HG02678 (cell line): Measurements from ENCODE around the gene BAG3.

ENCODE experiments used
- ATAC-seq: cut with Tn5 transposase; IDR thresholded peaks from one replicate; pipeline ENCODE4 v1.9.1; 2021; ENCODE audit warnings: mild to moderate bottlenecking, moderate library complexity; ENCODE audit not compliant: unreplicated experiment

The BAG3 gene

GRCh38 chr10:119665901-119666708 lies 14.9 kb downstream of the BAG3 start:
- ATAC-seq = no peak

GRCh38 chr10:119666709-119667004 lies 15.5 kb downstream of the BAG3 start:
- ATAC-seq = no peak

GRCh38 chr10:119667562-119668328 lies 16.6 kb downstream of the BAG3 start:
- no peak for ATAC-seq

- no peak for ATAC-seq
These were observed 17.3 kb downstream of the BAG3 start for GRCh38 chr10:119668461-119668860.

- no peak for ATAC-seq
These were observed 18.2 kb downstream of the BAG3 start for GRCh38 chr10:119669331-119669730.

GRCh38 chr10:119669975-119670640 lies 18.9 kb downstream of the BAG3 start:
- ATAC-seq = no peak

GRCh38 chr10:119670717-119671116 lies 19.5 kb downstream of the BAG3 start:
- ATAC-seq = no peak

GRCh38 chr10:119671381-119671780 lies 20.2 kb downstream of the BAG3 start:
- ATAC-seq = no peak

- no peak for ATAC-seq
These were observed 21.1 kb downstream of the BAG3 start for GRCh38 chr10:119672291-119672690.

- ATAC-seq = no peak
These were observed 22.1 kb downstream of the BAG3 start for GRCh38 chr10:119673271-119673670.

GRCh38 chr10:119675483-119676170 lies 24.4 kb downstream of the BAG3 start:
- ATAC-seq = no peak

GRCh38 chr10:119677126-119677525 lies 25.9 kb downstream of the BAG3 start:
- no peak for ATAC-seq

- ATAC-seq = no peak
These were observed 26.9 kb downstream of the BAG3 start for GRCh38 chr10:119677904-119678755.

GRCh38 chr10:119679480-119679829 lies 28.3 kb downstream of the BAG3 start:
- no peak for ATAC-seq

- no peak for ATAC-seq
These were observed 28.9 kb downstream of the BAG3 start for GRCh38 chr10:119680050-119680449.

- ATAC-seq = no peak
These were observed 29.5 kb downstream of the BAG3 start for GRCh38 chr10:119680650-119681081.

- ATAC-seq = peak; percentile 87
These were observed 35.4 kb downstream of the BAG3 start for GRCh38 chr10:119686465-119687191.

- no peak for ATAC-seq
These were observed 36.2 kb downstream of the BAG3 start for GRCh38 chr10:119687192-119688032.

- ATAC-seq = no peak
These were observed 36.9 kb downstream of the BAG3 start for GRCh38 chr10:119688033-119688508.
